AG08395 (cell line): ENCODE results near the gene ALG9.

Experiments
- DNase-seq: peaks from one replicate; pipeline ENCODE4 v3.0.0; 2012; ENCODE audit warnings: mixed read lengths, low spot score

ALG9 gene

GRCh38 chr11:111879637-111879960 is 8.2 kb upstream of the ALG9 start:
- DNase-seq, result peak; percentile 5

- DNase-seq, result peak; percentile 97
These were observed 7.7 kb upstream of the ALG9 start, which contains the start of the genes CFAP68 and FDXACB1 for GRCh38 chr11:111878849-111879636. CFAP68 (plus strand) TSS chr11:111879541; CDS start chr11:111879561, 20 bp downstream. FDXACB1 (minus strand) TSS chr11:111879165; CDS start chr11:111879132, 33 bp downstream.

- no peak for DNase-seq
These were observed 7.0 kb upstream of the ALG9 start for GRCh38 chr11:111878385-111878848.

- DNase-seq, result peak; percentile 13
These were observed 346 bp upstream of the ALG9 start for GRCh38 chr11:111871693-111872161.

GRCh38 chr11:111870522-111870885 is 877 bp downstream of the ALG9 start:
- no peak for DNase-seq

GRCh38 chr11:111870113-111870512 is 1.3 kb downstream of the ALG9 start:
- DNase-seq, result no peak

GRCh38 chr11:111860257-111860656 is 11.1 kb downstream of the ALG9 start:
- DNase-seq, result no peak

GRCh38 chr11:111855506-111855905 is 15.9 kb downstream of the ALG9 start:
- DNase-seq, result no peak

GRCh38 chr11:111852103-111852502 is 19.3 kb downstream of the ALG9 start:
- no peak for DNase-seq

- DNase-seq, result peak; percentile 38
These were observed 19.7 kb downstream of the ALG9 start for GRCh38 chr11:111851636-111852035.

- no peak for DNase-seq
These were observed 20.3 kb downstream of the ALG9 start for GRCh38 chr11:111851067-111851466.

- DNase-seq, result no peak
These were observed 21.8 kb downstream of the ALG9 start for GRCh38 chr11:111849631-111850030.

GRCh38 chr11:111846636-111847035 is 24.7 kb downstream of the ALG9 start:
- peak; percentile 28 for DNase-seq

GRCh38 chr11:111846063-111846462 is 25.3 kb downstream of the ALG9 start:
- no peak for DNase-seq

- DNase-seq, result no peak
These were observed 25.9 kb downstream of the ALG9 start for GRCh38 chr11:111845276-111846028.

- DNase-seq, result no peak
These were observed 27.7 kb downstream of the ALG9 start for GRCh38 chr11:111843661-111844060.

GRCh38 chr11:111841370-111842053 is 29.9 kb downstream of the ALG9 start:
- DNase-seq, result peak; percentile 79

- DNase-seq, result no peak
These were observed 31.2 kb downstream of the ALG9 start for GRCh38 chr11:111840143-111840542.

GRCh38 chr11:111838054-111838453 is 33.3 kb downstream of the ALG9 start:
- DNase-seq, result no peak

GRCh38 chr11:111837366-111837891 is 34.0 kb downstream of the ALG9 start:
- no peak for DNase-seq

GRCh38 chr11:111836721-111837120 is 34.7 kb downstream of the ALG9 start:
- DNase-seq, result no peak

- DNase-seq, result no peak
These were observed 35.2 kb downstream of the ALG9 start for GRCh38 chr11:111836162-111836561.
